ENCODE results near the gene CD83. TPM values are rescaled to one million over a fixed set of nuclear protein-coding genes. Genes with fewer than 3 reads are reported as not detected.

The CD83 gene
- total RNA-seq, 1 experiment from 2014 or later = 1.0 TPM

GRCh38 chr6:14147891-14148290 lies 30.3 kb downstream of the CD83 start:
- no peaks in the 10 kb centered on the region for H3K9me3 Mint-ChIP-seq (ENCODE audit: unreplicated experiment)
- no peak for TF ChIP-seq CTCF (IDR thresholded peaks at IDR 0.05; ENCODE audit: insufficient read depth in 1 of 2, low read depth in 1 of 2, low read length in 1 of 2, severe bottlenecking in 1 of 2, unreplicated experiment in 1 of 2)
- peaks cover 5% of the 10 kb centered on the region for H3K27me3 Mint-ChIP-seq (ENCODE audit: insufficient read depth, unreplicated experiment)
- no peak overlapping the region for H3K27ac Mint-ChIP-seq (ENCODE audit: unreplicated experiment)
- Histone ChIP-seq H3K36me3 (ENCODE audit: control insufficient read depth, insufficient read depth, low read length) (no peaks in the 10 kb centered on the region), H3K4me3 (ENCODE audit: low read depth, low read length) (no peak overlapping the region), H3K9me3 (no peaks in the 10 kb centered on the region), H3K27me3 (replicated peaks; ENCODE audit: control insufficient read depth, insufficient read depth, low read length) (no peaks in the 10 kb centered on the region), H3K4me1 (no peaks in the 10 kb centered on the region)
- H3K36me3 Mint-ChIP-seq (ENCODE audit: insufficient read depth, unreplicated experiment) = no peaks in the 10 kb centered on the region
- ChIA-PET CTCF (interaction anchor here (1.5 kb wide), 1 partner anchor 18 kb away, joined by 3 read pairs; no protein-coding TSS in a partner anchor), POLR2A (no interaction called here)
- H3K4me1 Mint-ChIP-seq (ENCODE audit: low read depth, unreplicated experiment) = no peaks in the 10 kb centered on the region
- no peak overlapping the region for H3K4me3 Mint-ChIP-seq (ENCODE audit: unreplicated experiment)
- BruUV-seq (replicated peaks) = no TSS peak
- DNase-seq = no peak
- intact Hi-C loops (cut with micrococcal nuclease; ENCODE audit: unreplicated experiment) = no loop called here

- H3K27me3 Mint-ChIP-seq (ENCODE audit: insufficient read depth, unreplicated experiment) = peaks cover 5% of the 10 kb centered on the region
- Histone ChIP-seq H3K36me3 (ENCODE audit: control insufficient read depth, insufficient read depth, low read length) (no peaks in the 10 kb centered on the region), H3K27me3 (replicated peaks; ENCODE audit: control insufficient read depth, insufficient read depth, low read length) (no peaks in the 10 kb centered on the region), H3K4me3 (ENCODE audit: low read depth, low read length) (no peak overlapping the region), H3K4me1 (no peaks in the 10 kb centered on the region), H3K9me3 (no peaks in the 10 kb centered on the region)
- H3K27ac Mint-ChIP-seq (ENCODE audit: unreplicated experiment) = no peak overlapping the region
- POLR2A ChIA-PET = no interaction called here
- TF ChIP-seq CTCF (IDR thresholded peaks at IDR 0.05; ENCODE audit: insufficient read depth in 1 of 2, low read depth in 1 of 2, low read length in 1 of 2, severe bottlenecking in 1 of 2, unreplicated experiment in 1 of 2) = no peak
- H3K4me1 Mint-ChIP-seq (ENCODE audit: low read depth, unreplicated experiment) = no peaks in the 10 kb centered on the region
- H3K9me3 Mint-ChIP-seq (ENCODE audit: unreplicated experiment) = no peaks in the 10 kb centered on the region
- no TSS peak for BruUV-seq (replicated peaks)
- no peak overlapping the region for H3K4me3 Mint-ChIP-seq (ENCODE audit: unreplicated experiment)
- CTCF ChIA-PET = interaction anchor here (1.5 kb wide), 1 partner anchor 19 kb away, joined by 3 read pairs; no protein-coding TSS in a partner anchor
- no peaks in the 10 kb centered on the region for H3K36me3 Mint-ChIP-seq (ENCODE audit: insufficient read depth, unreplicated experiment)
- intact Hi-C loops (cut with micrococcal nuclease; ENCODE audit: unreplicated experiment) = no loop called here
- DNase-seq = no peak
Measured at GRCh38 chr6:14148471-14148870, 30.9 kb downstream of the CD83 start.

- Histone ChIP-seq H3K36me3 (ENCODE audit: control insufficient read depth, insufficient read depth, low read length) (no peaks in the 10 kb centered on the region), H3K27me3 (replicated peaks; ENCODE audit: control insufficient read depth, insufficient read depth, low read length) (no peaks in the 10 kb centered on the region), H3K4me1 (no peaks in the 10 kb centered on the region), H3K9me3 (no peaks in the 10 kb centered on the region), H3K4me3 (ENCODE audit: low read depth, low read length) (no peak overlapping the region)
- H3K4me3 Mint-ChIP-seq (ENCODE audit: unreplicated experiment) = no peak overlapping the region
- DNase-seq = no peak
- peaks cover 9% of the 10 kb centered on the region for H3K27me3 Mint-ChIP-seq (ENCODE audit: insufficient read depth, unreplicated experiment)
- ChIA-PET CTCF (interaction anchor here (0.7 to 1.5 kb wide), 2 partner anchors 20 to 697 kb away, joined by 3 read pairs; no protein-coding TSS in a partner anchor), POLR2A (no interaction called here)
- TF ChIP-seq CTCF (IDR thresholded peaks at IDR 0.05; ENCODE audit: insufficient read depth in 1 of 2, low read depth in 1 of 2, low read length in 1 of 2, severe bottlenecking in 1 of 2, unreplicated experiment in 1 of 2) = no peak
- H3K9me3 Mint-ChIP-seq (ENCODE audit: unreplicated experiment) = no peaks in the 10 kb centered on the region
- intact Hi-C loops (cut with micrococcal nuclease; ENCODE audit: unreplicated experiment) = no loop called here
- no peaks in the 10 kb centered on the region for H3K4me1 Mint-ChIP-seq (ENCODE audit: low read depth, unreplicated experiment)
- H3K27ac Mint-ChIP-seq (ENCODE audit: unreplicated experiment) = no peak overlapping the region
- H3K36me3 Mint-ChIP-seq (ENCODE audit: insufficient read depth, unreplicated experiment) = no peaks in the 10 kb centered on the region
- no TSS peak for BruUV-seq (replicated peaks)
Measured at GRCh38 chr6:14149053-14149738, 31.6 kb downstream of the CD83 start.

All from Caco-2 (cell line).